AG08395 (cell line): ENCODE data around the gene ADCY1.

Experiments used
- DNase-seq: peaks from one replicate; pipeline ENCODE4 v3.0.0; 2012; ENCODE audit warnings: mixed read lengths, low spot score

ADCY1 gene

DNA sequence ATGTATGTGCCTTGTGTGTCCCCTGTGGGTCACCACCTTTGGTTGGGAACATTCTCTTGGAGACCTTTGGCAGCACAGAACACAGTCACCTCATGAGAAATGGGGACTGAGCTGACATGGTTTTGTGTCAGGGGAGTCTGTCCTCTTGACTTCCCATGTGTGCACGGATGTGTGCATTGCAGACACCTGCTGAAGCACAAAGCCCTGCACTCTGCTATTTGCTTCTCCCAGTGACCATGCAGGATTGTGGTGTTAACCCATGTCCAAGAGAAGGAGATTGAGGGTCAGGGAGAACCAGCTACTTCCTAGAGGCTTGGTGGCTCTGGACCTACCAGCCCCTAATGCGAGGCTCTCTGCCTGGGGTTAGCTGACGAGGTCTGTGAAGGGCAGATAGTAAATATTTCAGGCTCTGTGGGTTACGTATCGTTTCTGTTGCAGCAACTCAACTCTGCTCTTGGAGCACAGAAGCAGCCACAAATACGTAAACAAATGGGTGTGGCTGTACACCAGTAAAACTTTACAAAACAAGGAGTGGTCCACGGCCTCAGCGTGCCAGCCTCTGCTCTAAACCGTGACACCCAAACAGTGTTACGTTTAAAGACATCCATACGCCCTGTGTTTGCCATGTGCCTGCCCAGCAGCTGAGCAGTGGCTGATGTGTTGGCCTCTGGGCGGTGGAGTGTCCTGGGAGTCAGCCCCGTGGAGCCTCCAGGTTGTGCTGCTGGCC is 51.7 kb downstream of the ADCY1 start:
- no peak for DNase-seq

DNA sequence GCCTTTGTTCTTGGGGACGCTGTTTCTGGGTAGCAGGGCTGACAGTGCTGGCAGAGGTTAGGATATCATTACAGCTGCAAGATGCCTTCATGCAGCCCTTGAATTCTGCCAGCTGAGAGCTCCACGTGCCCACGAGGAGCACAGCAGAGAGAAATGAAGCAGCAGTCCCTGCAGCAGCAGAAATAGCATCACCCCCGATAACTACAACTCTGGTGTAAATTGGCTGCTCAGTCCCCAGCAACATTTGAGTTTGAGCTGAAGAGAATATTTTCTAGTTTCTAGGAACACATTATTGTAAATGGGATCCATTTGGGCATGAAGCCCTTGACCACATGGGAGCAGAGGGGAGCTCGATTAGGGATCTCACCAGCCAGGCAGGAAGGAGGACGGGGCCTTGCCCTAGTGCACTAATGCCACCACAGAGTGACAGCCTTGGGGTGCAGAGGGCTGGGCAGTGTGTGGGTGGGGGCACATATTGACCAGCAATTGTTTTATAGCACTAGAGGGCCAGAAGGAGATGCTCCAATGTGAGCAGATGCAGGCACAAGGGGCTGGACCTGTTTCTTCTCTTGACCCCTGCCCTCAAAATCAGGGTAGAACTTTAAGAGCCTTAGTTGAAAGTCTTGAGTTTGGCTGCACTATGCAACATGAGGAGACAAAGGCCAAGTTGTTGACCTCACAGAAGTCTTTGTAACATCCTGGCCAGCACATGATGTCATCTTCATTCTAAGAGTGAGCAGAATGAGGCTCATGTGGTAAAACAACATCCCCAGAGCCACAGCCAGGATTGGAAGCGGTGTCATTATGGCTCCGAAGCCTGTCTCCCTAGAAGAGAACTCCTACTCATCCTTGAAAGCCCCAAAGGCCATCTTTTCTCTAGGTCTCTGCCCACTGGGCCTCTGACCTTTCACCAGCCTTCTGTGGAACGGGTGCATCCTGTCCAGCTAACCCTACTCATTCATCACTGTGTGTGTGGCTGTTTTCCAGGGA is 52.6 kb downstream of the ADCY1 start:
- DNase-seq: no peak

DNA sequence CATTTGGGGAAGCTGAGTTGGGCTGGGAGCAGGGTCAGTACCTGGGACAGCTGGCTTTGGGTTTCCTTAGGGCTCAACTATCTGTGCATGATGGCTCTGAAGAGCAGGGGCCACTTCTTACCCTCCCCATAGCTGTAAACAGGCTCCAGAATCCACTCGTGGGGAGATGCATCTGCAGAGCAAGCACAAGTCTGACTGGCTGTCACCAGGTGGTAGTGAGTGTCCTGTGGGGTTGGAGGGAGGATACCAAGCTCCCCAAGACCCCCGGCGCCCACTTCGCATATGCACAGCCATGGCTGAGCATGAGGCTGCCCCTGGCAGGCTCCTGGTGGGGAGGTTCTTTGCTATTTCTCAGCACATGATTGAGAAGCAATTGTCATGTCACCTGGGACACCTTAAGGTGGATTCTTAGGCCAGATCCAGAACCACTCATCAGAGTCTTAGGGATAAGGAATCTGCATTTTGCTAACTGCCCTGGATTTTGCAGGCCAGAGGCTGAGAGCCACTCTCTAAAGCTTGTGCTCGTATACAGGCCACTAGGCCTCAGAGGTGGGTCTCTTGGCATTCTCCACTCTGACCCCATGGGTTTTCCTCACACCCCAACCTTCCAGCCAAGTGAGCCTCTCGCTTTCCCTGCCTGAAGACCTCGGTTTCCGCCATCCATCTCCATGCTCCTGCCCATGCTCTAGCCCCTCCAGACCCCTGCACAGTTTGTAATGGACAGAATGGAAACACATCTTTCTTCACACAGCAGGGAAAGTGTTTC is 53.7 kb downstream of the ADCY1 start:
- DNase-seq: no peak

DNA sequence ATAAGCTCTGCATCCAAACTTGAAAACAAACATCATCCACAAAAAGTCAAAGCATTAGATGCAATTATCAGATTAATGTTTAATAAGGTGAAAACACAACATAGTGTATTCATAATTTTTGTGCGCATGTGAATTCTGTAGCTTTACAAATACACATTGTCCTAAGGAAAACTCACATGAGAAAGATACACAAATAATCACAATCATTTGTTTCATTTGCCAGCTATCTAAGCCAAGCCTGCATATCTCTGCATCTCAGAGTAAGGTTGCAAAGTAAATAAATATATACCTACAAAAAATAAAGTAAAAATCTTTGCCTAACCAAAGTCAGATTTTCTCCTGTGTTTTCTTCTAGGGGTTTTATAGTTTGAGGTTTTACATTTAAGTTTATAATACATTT is 57.4 kb downstream of the ADCY1 start:
- DNase-seq: no peak

DNA sequence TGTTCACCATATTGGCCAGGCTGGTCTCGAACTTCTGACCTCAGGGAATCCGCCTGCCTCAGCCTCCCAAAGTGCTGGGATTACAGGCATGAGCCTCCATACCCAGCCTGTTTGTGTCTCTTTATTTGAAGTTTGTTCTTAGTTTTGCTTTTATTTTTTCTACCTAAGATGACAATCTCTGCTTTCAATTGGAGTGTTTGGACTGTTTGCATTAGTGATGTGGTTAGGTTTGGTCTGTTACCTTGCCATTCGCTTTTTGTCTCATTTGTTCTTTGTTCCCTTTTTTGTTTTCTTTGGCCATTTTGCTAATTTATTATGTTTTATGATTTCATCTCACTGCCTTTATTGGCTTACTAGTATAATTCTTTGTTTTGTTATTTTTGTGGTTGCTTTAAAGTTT is 62.6 kb downstream of the ADCY1 start:
- DNase-seq: no peak

DNA sequence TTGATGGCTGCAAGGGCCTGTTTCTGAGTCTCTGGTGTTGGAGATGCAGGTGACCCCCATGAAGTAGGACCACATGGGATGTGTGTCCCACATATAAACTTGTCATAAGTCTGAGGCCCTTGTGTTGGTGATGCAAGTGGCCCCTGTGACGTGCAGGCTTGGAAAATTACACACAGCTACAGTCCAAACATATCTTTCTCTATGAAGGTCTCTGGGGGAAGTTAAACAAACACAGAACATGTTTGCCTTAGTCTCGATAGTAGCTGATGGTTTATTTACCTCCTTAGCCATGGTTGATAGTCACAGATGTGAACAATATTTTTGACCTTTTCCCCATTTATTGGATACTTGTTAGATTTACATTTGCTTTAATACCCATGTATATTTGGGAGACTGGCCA is 64.7 kb downstream of the ADCY1 start:
- no peak for DNase-seq

DNA sequence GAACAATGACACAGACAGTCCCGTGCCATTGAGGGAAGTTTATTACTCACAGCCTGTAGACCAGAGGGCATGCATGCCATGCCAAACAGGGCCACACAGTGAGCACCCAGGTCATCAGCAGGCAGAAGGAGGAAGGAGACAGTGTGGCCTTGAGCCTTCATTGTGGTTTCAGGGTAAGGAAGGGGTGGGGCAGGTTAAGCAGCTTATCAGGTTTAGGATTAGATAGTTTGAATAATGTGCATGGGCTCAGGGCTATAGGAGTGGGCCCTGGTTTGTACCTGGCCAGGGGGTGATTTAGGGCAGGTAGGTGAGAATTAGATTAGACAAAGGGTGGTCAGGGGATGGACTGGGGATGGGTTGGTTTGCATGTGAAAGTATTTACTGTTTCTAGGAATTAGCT is 67.9 kb downstream of the ADCY1 start:
- no peak for DNase-seq

DNA sequence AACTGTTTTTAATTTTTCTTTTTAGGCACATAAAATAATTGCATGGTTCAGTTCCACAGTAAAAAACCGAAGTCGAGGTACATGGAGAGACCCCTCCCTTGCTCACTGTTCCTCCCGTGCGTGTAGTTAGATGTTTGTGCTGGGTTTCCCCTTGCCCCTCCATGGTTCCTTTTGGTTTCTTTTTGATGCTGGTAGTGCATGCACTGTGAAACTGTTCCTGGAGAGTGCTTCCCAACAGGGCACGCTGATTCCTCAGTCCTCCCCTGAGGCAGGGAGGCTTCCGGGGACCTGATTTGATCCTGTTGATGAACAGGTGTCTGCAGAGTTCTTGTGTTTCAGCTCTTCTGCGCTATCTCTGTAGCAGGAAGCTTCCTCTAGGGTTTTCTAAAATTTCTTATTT is 69.5 kb downstream of the ADCY1 start:
- no peak for DNase-seq

DNA sequence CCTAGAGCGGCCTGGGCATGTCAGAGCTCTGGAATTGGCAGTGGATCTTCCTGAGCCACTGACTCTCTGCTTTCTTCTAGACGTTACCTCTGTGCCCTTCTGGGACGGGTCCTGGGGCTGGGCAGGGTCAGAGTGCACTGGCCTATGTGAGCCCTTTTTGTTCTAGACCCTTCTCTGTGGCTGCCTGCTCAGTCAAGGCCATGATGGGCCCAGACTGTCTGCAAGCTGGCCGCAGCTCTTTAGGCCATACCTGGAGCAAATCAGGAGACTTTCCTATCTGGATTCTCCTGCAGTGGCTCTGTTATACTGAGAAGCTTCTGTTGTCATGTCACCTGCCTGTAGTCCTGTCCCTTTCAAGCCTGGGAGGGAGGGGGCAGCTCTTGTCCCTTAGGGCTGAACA is 70.1 kb downstream of the ADCY1 start:
- DNase-seq: no peak

DNA sequence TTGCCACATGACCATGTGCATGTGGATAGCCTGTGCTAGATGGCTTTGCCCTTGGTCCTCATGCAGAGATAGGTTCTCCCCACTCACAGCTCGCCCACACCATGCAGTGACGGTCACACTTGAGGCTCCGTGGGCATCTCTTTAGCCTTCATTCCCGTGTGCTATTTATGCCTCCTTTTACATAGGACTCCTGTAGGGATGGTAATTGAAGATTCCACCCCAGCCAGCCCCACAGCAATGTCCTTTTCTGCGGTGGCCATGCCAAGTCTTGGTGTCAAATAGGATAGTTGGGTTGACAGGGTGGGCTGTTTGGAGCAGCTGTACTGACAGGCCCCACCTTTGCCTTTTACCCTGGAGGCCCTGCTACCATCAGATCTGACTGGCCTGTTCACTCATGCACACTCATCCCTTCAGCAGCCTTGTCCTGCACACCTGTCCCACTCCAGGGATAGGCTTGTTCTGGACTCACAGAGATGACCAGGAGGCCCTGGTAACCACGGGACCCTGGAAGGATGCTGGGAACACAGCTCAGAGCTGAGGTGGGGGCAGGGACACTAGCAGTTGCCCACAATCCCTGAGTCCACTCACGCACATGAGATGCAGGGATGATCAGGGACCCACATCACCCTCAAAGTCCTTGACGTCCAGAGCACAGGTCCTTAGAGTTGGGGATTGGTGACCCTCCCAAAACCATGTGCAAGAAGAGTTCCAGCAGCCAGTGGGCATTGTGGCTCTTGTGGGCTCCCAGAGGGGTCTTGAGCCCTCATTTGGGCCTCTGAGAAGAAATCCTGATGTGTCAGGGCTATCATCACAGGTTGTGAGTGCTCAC is 71.2 kb downstream of the ADCY1 start:
- no peak for DNase-seq

DNA sequence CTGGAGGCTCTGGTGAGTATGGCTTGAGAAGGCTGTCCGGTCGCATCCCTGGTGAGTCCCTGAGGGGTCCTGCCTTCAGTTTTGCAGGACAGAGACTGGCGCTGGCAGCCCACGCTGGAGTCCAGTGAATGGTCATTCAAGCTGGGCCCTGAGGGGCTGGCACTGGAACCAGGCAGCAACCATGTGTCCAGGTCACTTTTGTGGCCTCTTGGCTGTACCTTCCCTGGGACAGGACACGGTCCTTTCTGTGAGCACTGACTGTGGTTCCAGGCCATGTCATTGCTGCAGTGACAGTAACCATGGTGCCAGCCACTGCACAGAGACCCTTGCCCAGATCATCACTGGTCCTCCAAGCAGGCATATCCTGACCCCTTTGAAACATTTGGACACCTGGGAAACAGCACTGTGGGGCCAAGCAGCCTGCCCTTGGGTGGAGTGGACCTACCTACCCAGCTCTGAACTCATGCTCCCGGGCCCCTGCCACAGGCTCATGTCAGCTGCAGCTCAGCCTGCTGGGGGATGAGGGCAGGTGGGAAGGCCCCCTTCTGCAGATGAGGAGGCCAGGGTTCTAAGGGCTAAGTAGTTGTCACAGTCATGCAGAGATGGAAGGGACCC is 72.1 kb downstream of the ADCY1 start:
- no peak for DNase-seq

DNA sequence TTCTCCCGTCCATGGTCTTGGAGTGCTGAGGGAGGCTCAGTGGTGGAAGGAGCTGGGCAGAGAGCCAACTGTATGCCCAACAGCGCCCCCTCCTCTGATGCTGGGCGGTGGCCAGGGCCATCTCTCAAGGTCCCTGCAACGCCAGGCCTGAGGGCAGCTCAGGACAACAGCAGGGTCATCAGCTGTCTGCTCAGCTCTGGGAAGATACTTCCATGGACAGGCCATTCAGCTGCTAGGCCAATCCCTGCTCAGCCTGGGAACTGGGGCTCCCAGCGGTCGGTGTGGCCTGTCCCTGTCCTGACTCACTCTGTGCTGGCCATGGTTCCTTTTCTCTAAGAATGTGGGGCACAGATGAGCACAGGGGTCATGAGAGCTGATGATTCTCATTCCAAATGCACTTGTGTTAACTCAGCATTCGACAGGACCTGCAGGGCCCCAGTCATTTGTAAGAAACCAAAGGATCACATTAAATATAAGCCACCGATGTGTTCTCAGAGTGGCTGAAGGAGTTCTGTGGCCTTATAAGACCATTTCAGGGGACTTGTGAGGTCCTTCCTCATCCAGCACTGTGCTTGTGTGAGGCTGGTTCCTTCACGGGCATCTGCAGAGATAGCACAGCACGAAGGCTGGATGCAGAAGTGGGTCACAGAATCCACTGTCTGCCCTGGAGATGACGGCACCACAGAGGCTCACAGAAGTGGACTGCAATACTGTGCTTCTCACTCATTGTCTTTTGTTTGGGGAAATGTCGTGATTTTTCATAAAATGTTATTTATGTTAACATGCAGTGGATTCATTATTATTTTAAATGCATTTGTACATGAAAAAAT is 73.0 kb downstream of the ADCY1 start:
- peak; percentile 70 for DNase-seq

DNA sequence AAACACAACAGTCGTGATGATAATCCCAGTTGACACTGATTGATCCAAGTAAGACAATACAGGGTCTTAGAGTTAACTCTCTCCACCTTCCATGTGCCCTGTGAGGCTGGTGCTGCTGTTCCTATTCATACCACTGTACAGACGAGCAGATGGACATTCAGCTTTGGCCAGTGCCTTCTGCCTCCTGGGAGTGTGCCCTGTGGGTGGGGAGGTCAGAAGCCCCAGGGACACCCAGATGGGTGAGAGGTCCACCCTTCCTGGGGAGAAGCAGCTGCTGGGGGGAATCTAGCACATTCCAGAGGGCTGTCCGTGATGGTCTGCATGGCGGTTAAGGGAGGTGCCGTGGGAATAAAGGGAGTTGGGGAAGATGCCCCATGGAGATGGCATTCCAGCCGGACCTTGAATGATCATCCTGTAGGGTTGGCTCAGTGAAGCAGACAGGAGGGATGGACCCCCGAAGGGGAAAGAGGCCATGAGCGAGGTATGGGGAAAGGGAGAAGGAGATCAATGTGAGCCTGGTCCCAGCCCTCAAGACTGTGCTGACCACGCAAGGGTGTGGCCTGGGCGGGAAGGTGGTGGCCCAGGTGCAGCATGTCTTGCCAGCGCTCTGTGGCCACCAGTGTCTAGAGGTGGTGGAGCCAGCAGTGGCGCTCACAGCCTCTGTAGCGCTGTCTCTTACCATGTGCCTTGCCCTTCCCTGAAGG is 74.0 kb downstream of the ADCY1 start:
- DNase-seq: no peak

DNA sequence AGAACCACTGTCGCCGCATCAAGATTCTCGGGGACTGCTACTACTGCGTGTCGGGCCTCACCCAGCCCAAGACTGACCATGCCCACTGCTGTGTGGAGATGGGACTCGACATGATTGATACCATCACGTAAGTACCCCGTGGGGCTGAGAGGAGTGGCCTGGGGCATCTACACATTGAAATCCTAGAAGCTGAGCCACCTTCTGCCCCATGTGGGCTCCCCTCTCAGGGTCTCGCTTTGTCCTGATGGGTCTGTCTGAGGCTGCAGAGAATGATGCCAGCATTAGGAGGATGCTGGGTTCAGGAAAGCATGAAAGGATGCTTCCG is 74.5 kb downstream of the ADCY1 start:
- no peak for DNase-seq

DNA sequence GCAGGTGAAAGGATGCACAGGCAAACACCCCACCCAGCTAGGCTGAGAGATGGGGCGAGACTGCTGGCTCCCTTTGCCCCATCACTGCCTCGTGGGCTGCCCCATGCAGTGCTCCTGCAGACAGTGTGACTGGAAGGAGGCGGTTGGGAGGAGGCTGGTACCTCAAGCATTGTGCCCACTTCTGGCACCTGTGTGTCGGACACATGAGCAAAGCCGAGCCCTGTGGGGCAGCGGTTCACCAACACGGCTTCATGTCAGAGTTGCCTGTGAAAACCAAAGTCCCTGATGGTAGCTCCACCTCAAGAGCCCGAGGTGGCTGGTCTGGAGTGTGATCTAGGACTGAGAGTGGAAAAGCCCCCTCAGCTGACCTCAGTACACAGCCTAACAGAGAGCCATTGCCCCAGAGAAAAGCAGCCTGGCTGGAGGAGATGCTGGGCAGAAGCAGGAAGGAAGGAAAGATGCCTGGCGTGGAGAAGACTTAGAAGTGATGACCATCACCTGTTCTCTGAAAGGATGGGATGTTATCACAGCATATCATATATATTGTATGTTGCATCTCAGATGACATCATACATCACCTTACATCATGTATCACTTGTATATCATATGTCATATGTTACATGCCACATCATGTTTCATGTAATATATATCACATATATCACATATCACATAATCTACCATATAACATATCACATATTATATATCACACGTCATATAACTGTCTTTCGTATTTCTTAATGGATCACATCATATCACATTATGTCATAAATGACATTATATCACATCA is 75.6 kb downstream of the ADCY1 start:
- no peak for DNase-seq

DNA sequence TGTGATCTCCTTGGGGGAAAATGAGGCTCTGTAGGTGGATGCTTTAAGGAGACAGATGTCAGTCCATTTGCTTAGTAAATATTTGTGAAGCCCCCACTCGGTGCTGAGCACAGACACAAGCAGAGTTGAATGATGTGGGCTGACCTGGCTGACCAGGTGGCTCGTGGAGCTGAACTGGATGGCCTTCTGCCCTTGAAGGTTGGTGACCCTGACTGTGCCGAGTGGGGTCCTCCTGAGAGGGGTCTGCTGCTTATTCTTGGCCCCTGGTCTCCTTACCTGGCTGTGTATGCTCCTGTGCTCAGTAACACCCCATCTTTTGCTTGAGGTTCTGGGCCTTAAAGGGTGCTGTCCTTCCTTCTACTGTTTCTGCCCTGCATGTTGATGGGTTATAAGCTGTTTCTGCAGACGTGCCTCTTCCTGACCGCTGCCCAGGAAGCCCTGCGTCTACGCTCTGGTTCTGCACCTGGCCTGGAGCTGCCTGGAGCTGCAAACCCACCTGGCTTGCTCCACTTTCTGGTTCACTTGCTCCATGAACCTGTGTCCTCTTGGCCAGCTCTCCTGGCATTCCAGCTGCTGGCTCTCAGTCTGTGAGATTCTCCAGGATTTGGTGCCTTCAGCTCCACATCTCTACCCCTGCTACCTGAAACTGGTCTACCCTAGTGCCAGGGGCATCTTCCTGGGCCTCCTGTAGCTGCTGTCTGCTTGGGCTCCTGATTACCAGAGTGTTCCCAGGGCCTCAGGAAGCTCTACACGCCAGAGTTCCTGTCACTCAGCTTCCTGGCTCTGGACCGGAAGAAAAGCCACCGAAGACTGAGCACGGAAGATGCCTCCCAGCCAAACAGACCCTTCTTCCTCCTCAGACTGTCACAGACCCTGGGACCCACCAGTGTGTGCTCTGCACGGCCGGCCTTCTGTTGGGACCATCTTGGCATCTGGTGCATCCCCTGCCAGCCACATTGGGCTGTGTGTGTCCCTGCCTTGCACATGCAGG is 76.5 kb downstream of the ADCY1 start:
- DNase-seq: no peak

DNA sequence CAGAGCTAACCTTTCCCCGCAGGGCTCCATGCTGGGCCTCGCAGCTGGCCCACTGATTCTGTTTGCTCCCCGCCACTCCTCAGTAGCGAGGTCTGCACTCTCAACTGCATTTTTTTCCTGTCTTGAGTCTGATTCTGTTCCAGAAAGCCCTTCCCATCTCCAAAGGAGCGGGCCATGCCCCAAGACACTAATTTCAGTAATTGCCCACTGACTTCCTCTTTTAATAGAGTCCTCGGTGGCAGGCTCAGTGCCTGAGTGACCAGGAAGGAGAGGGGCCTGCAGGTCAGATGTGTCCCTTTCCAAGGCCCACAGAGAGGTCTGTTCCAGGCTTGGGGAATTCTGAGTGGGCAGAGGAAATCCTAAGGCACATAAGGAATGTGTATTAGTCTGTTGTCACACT is 77.4 kb downstream of the ADCY1 start:
- DNase-seq: no peak

DNA sequence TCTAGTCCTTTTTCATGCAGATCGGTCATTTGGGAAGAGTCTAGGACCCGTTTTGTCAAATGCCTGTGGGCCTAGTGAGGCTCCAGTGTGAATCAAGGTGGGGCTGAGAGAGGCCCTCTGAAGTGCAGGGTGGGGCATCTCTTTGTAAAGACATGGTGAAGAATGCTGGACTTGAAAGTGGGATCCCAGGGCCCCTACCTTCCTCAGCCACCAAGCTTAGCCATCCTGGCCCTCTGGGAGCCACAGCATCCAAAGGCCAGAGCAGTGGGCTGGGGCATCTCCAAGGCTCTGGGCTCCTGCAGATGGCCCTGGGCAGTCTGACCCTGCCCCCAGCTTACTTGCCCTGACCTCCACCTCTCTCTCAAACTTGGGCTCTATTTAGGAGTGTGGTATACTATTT is 78.5 kb downstream of the ADCY1 start:
- no peak for DNase-seq
